Activated CD4-positive, alpha-beta T cell treated with anti-CD3 and anti-CD28 coated beads, Interleukin-2, amount 10 ng/mL, durations not matched to agents 24 days and 14 days (primary cell): ENCODE data around the gene IGLL1. TPM values are rescaled to one million over a fixed set of nuclear protein-coding genes. Genes with fewer than 3 reads are reported as not detected.
"Not testable (repeated sequence)": the region's sequence is repeated elsewhere in the genome, so short reads cannot be mapped to it uniquely, and the experiment has no call there.

Experiments used
- DNase-seq: peaks from one replicate; pipeline ENCODE4 v3.0.0; 2022
- H3K27ac Mint-ChIP-seq: one replicate; pipeline ENCODE4 v1.8.0; 2022; ENCODE audit warnings: mild to moderate bottlenecking, mixed read lengths
- H3K27me3 Mint-ChIP-seq: one replicate; pipeline ENCODE4 v1.8.0; 2022; ENCODE audit warnings: mixed read lengths
- H3K36me3 Mint-ChIP-seq: one replicate; pipeline ENCODE4 v1.8.0; 2022; ENCODE audit warnings: low read depth, mild to moderate bottlenecking, mixed read lengths
- H3K4me1 Mint-ChIP-seq: one replicate; pipeline ENCODE4 v1.8.0; 2021; ENCODE audit warnings: mixed read lengths
- H3K4me3 Mint-ChIP-seq: one replicate; pipeline ENCODE4 v1.8.0; 2022; ENCODE audit warnings: mild to moderate bottlenecking, moderate library complexity, mixed read lengths
- H3K9me3 Mint-ChIP-seq: one replicate; pipeline ENCODE4 v1.8.0; 2021; ENCODE audit warnings: mixed read lengths
- intact Hi-C: fragments of 100-400 bp; cut with micrococcal nuclease; formaldehyde crosslinking; loops from one replicate; pipeline ENCODE4 v1.15.1; 2023
- total RNA-seq: library from RNA; stranded (reverse); gene quantifications from 2 replicates; pipeline ENCODE4 v1.2.3, GENCODE V29; 2022

Gene IGLL1
- total RNA-seq, 1 donor from 2014 or later = not detected

GRCh38 chr22:23576681-23577080, 3.4 kb downstream of the IGLL1 start:
- DNase-seq = no peak
- Mint-ChIP-seq H3K9me3 (no peaks in the 10 kb centered on the region), H3K4me3 (no peak overlapping the region), H3K27me3 (peaks cover 10% of the 10 kb centered on the region), H3K36me3 (no peaks in the 10 kb centered on the region), H3K27ac (no peak overlapping the region), H3K4me1 (peaks cover 5% of the 10 kb centered on the region)
- intact Hi-C loops = no loop called here

GRCh38 chr22:23575601-23576000, 4.5 kb downstream of the IGLL1 start:
- Mint-ChIP-seq H3K9me3 (no peaks in the 10 kb centered on the region), H3K36me3 (no peaks in the 10 kb centered on the region), H3K27ac (no peak overlapping the region), H3K4me1 (peaks cover 3% of the 10 kb centered on the region), H3K4me3 (no peak overlapping the region), H3K27me3 (peaks cover 10% of the 10 kb centered on the region)
- intact Hi-C loops = no loop called here
- no peak for DNase-seq

GRCh38 chr22:23574877-23575276, 5.2 kb downstream of the IGLL1 start:
- H3K9me3 Mint-ChIP-seq = no peaks in the 10 kb centered on the region
- H3K27ac Mint-ChIP-seq = no peak overlapping the region
- no peaks in the 10 kb centered on the region for H3K36me3 Mint-ChIP-seq
- DNase-seq = no peak
- no peak overlapping the region for H3K4me3 Mint-ChIP-seq
- peaks cover 10% of the 10 kb centered on the region for H3K27me3 Mint-ChIP-seq
- H3K4me1 Mint-ChIP-seq = peaks cover 3% of the 10 kb centered on the region
- intact Hi-C loops = no loop called here

GRCh38 chr22:23574371-23574811, 5.7 kb downstream of the IGLL1 start:
- DNase-seq = no peak
- H3K27ac Mint-ChIP-seq = no peak overlapping the region
- intact Hi-C loops = no loop called here
- H3K4me3 Mint-ChIP-seq = no peak overlapping the region
- H3K4me1 Mint-ChIP-seq = peaks cover 3% of the 10 kb centered on the region
- no peaks in the 10 kb centered on the region for H3K36me3 Mint-ChIP-seq
- H3K9me3 Mint-ChIP-seq = no peaks in the 10 kb centered on the region
- H3K27me3 Mint-ChIP-seq = peaks cover 10% of the 10 kb centered on the region

GRCh38 chr22:23573701-23574235, 6.3 kb downstream of the IGLL1 start:
- H3K4me1 Mint-ChIP-seq, H3K4me3 Mint-ChIP-seq, intact Hi-C loops, H3K27ac Mint-ChIP-seq, DNase-seq, H3K9me3 Mint-ChIP-seq, H3K36me3 Mint-ChIP-seq: not testable (repeated sequence)
- H3K27me3 Mint-ChIP-seq = peaks cover 11% of the 10 kb centered on the region

- H3K36me3 Mint-ChIP-seq, intact Hi-C loops, H3K27ac Mint-ChIP-seq, H3K4me1 Mint-ChIP-seq, H3K9me3 Mint-ChIP-seq, DNase-seq, H3K4me3 Mint-ChIP-seq: not testable (repeated sequence)
- H3K27me3 Mint-ChIP-seq = peaks cover 11% of the 10 kb centered on the region
These were observed 7.0 kb downstream of the IGLL1 start for GRCh38 chr22:23573106-23573505.

GRCh38 chr22:23571486-23571885, 8.6 kb downstream of the IGLL1 start:
- intact Hi-C loops = no loop called here
- DNase-seq = no peak

GRCh38 chr22:23570681-23571080, 9.4 kb downstream of the IGLL1 start:
- Mint-ChIP-seq H3K9me3 (no peaks in the 10 kb centered on the region), H3K4me3 (no peak overlapping the region), H3K27ac (no peak overlapping the region), H3K27me3 (peaks cover 15% of the 10 kb centered on the region), H3K36me3 (no peaks in the 10 kb centered on the region), H3K4me1 (peaks cover 2% of the 10 kb centered on the region)
- DNase-seq = no peak
- intact Hi-C loops = no loop called here

More at GRCh38 chr22:23571486-23571885, 8.6 kb downstream of the IGLL1 start:
- H3K27me3 Mint-ChIP-seq = peaks cover 13% of the 10 kb centered on the region
- H3K9me3 Mint-ChIP-seq = no peaks in the 10 kb centered on the region
- H3K4me1 Mint-ChIP-seq = no peaks in the 10 kb centered on the region
- no peak overlapping the region for H3K27ac Mint-ChIP-seq
- H3K4me3 Mint-ChIP-seq = no peak overlapping the region
- no peaks in the 10 kb centered on the region for H3K36me3 Mint-ChIP-seq

GRCh38 chr22:23569716-23570115, 10.4 kb downstream of the IGLL1 start:
- no peak for DNase-seq
- H3K9me3 Mint-ChIP-seq = no peaks in the 10 kb centered on the region
- intact Hi-C loops = no loop called here
- no peak overlapping the region for H3K4me3 Mint-ChIP-seq
- peaks cover 5% of the 10 kb centered on the region for H3K4me1 Mint-ChIP-seq
- H3K27ac Mint-ChIP-seq = no peak overlapping the region
- H3K27me3 Mint-ChIP-seq = peaks cover 22% of the 10 kb centered on the region
- H3K36me3 Mint-ChIP-seq = no peaks in the 10 kb centered on the region

GRCh38 chr22:23569291-23569690, 10.8 kb downstream of the IGLL1 start:
- H3K36me3 Mint-ChIP-seq = no peaks in the 10 kb centered on the region
- DNase-seq = no peak
- intact Hi-C loops = no loop called here
- peaks cover 5% of the 10 kb centered on the region for H3K4me1 Mint-ChIP-seq
- H3K27me3 Mint-ChIP-seq = peaks cover 26% of the 10 kb centered on the region
- no peaks in the 10 kb centered on the region for H3K9me3 Mint-ChIP-seq
- H3K27ac Mint-ChIP-seq = no peak overlapping the region
- H3K4me3 Mint-ChIP-seq = no peak overlapping the region

GRCh38 chr22:23566705-23567475, 13.2 kb downstream of the IGLL1 start:
- Mint-ChIP-seq H3K36me3 (no peaks in the 10 kb centered on the region), H3K27ac (no peak overlapping the region), H3K27me3 (peaks cover 36% of the 10 kb centered on the region), H3K4me3 (no peak overlapping the region), H3K9me3 (no peaks in the 10 kb centered on the region), H3K4me1 (peaks cover 5% of the 10 kb centered on the region)
- intact Hi-C loops = no loop called here
- DNase-seq = no peak

- intact Hi-C loops = no loop called here
- Mint-ChIP-seq H3K27me3 (peaks cover 36% of the 10 kb centered on the region), H3K4me1 (peaks cover 5% of the 10 kb centered on the region), H3K27ac (no peak overlapping the region), H3K4me3 (peak overlapping the region; percentile 63), H3K36me3 (no peaks in the 10 kb centered on the region), H3K9me3 (no peaks in the 10 kb centered on the region)
- DNase-seq = no peak
These were observed 14.0 kb downstream of the IGLL1 start for GRCh38 chr22:23565915-23566704.

- no peak for DNase-seq
- intact Hi-C loops = no loop called here
- no peaks in the 10 kb centered on the region for H3K36me3 Mint-ChIP-seq
These were observed 14.7 kb downstream of the IGLL1 start for GRCh38 chr22:23565305-23565914.

GRCh38 chr22:23564276-23564675, 15.8 kb downstream of the IGLL1 start:
- no peak for DNase-seq
- Mint-ChIP-seq H3K4me3 (no peak overlapping the region), H3K4me1 (peaks cover 5% of the 10 kb centered on the region), H3K27ac (no peak overlapping the region), H3K27me3 (peaks cover 36% of the 10 kb centered on the region), H3K36me3 (no peaks in the 10 kb centered on the region), H3K9me3 (no peaks in the 10 kb centered on the region)
- intact Hi-C loops = no loop called here

More at GRCh38 chr22:23565305-23565914, 14.7 kb downstream of the IGLL1 start:
- H3K9me3 Mint-ChIP-seq = no peaks in the 10 kb centered on the region
- H3K4me3 Mint-ChIP-seq = peak overlapping the region; percentile 63
- peaks cover 5% of the 10 kb centered on the region for H3K4me1 Mint-ChIP-seq
- H3K27ac Mint-ChIP-seq = no peak overlapping the region
- peaks cover 36% of the 10 kb centered on the region for H3K27me3 Mint-ChIP-seq
